HEK293 (cell line): Measurements from ENCODE around the gene EGR1.

ENCODE experiments used
- AEBP2 ChIP-seq: fragments of 450-650 bp; formaldehyde crosslinking; IDR thresholded peaks from 2 replicates; pipeline ENCODE4 v1.5.1; 2016; ENCODE audit warnings: missing biosample characterization, missing genetic modification characterization, borderline replicate concordance
- CTCF ChIP-seq: fragments of 450-650 bp; formaldehyde crosslinking; IDR thresholded peaks from 2 replicates; pipeline ENCODE4 v1.5.1; 2016; ENCODE audit warnings: missing biosample characterization, missing genetic modification characterization
- GFI1B ChIP-seq: fragments of 450-650 bp; formaldehyde crosslinking; IDR thresholded peaks from 2 replicates; pipeline ENCODE4 v1.5.1; 2016; ENCODE audit warnings: missing biosample characterization, missing genetic modification characterization
- KLF16 ChIP-seq: fragments of 450-650 bp; formaldehyde crosslinking; IDR thresholded peaks from 2 replicates; pipeline ENCODE4 v1.5.1; 2017; ENCODE audit warnings: missing biosample characterization, missing genetic modification characterization
- MYNN ChIP-seq: fragments of 450-650 bp; formaldehyde crosslinking; IDR thresholded peaks from 2 replicates; pipeline ENCODE4 v1.5.1; 2016; ENCODE audit warnings: missing biosample characterization, missing genetic modification characterization, borderline replicate concordance
- OSR2 ChIP-seq: fragments of 450-650 bp; formaldehyde crosslinking; IDR thresholded peaks from 2 replicates; pipeline ENCODE4 v1.5.1; 2016; ENCODE audit warnings: missing biosample characterization, missing genetic modification characterization
- OVOL3 ChIP-seq: fragments of 450-650 bp; formaldehyde crosslinking; IDR thresholded peaks from 2 replicates; pipeline ENCODE4 v1.5.1; 2016; ENCODE audit warnings: missing biosample characterization, missing genetic modification characterization
- REST ChIP-seq: fragments of 450-650 bp; formaldehyde crosslinking; IDR thresholded peaks from 2 replicates; pipeline ENCODE4 v1.5.1; 2016; ENCODE audit warnings: missing biosample characterization, missing genetic modification characterization
- ZIC2 ChIP-seq: fragments of 450-650 bp; formaldehyde crosslinking; IDR thresholded peaks from 2 replicates; pipeline ENCODE4 v1.5.1; 2016; ENCODE audit warnings: missing biosample characterization, missing genetic modification characterization
- ZNF214 ChIP-seq: fragments of 450-650 bp; formaldehyde crosslinking; IDR thresholded peaks from 2 replicates; pipeline ENCODE4 v1.5.1; 2017; ENCODE audit warnings: missing biosample characterization, mild to moderate bottlenecking, missing genetic modification characterization, borderline replicate concordance
- ZNF221 ChIP-seq: fragments of 450-650 bp; formaldehyde crosslinking; IDR thresholded peaks from 2 replicates; pipeline ENCODE4 v1.5.1; 2017; ENCODE audit warnings: missing biosample characterization, missing genetic modification characterization, borderline replicate concordance
- ZNF292 ChIP-seq: fragments of 450-650 bp; formaldehyde crosslinking; IDR thresholded peaks from 2 replicates; pipeline ENCODE4 v1.5.1; 2016; ENCODE audit warnings: low read depth, missing biosample characterization, missing genetic modification characterization, borderline replicate concordance
- ZNF362 ChIP-seq: fragments of 450-650 bp; formaldehyde crosslinking; IDR thresholded peaks from 2 replicates; pipeline ENCODE4 v1.5.1; 2016; ENCODE audit warnings: missing biosample characterization, missing genetic modification characterization
- ZNF423 ChIP-seq: fragments of 450-650 bp; formaldehyde crosslinking; IDR thresholded peaks from 2 replicates; pipeline ENCODE4 v1.5.1; 2016; ENCODE audit warnings: missing biosample characterization, missing genetic modification characterization
- ZNF473 ChIP-seq: fragments of 450-650 bp; formaldehyde crosslinking; IDR thresholded peaks from 2 replicates; pipeline ENCODE4 v1.5.1; 2017; ENCODE audit warnings: missing biosample characterization, missing genetic modification characterization
- ZNF488 ChIP-seq: fragments of 450-650 bp; formaldehyde crosslinking; IDR thresholded peaks from 2 replicates; pipeline ENCODE4 v1.5.1; 2016; ENCODE audit warnings: missing biosample characterization, missing genetic modification characterization
- ZNF544 ChIP-seq: fragments of 450-650 bp; formaldehyde crosslinking; IDR thresholded peaks from 2 replicates; pipeline ENCODE4 v1.5.0; 2017; ENCODE audit warnings: missing biosample characterization, missing genetic modification characterization
- ZNF624 ChIP-seq: fragments of 450-650 bp; formaldehyde crosslinking; IDR thresholded peaks from 2 replicates; pipeline ENCODE4 v1.5.1; 2017; ENCODE audit warnings: missing biosample characterization, missing genetic modification characterization
- ZNF629 ChIP-seq: fragments of 450-650 bp; formaldehyde crosslinking; IDR thresholded peaks from 2 replicates; pipeline ENCODE4 v1.5.1; 2017; ENCODE audit warnings: missing biosample characterization, missing genetic modification characterization
- ZNF639 ChIP-seq: fragments of 450-650 bp; formaldehyde crosslinking; IDR thresholded peaks from 2 replicates; pipeline ENCODE4 v1.5.1; 2016; ENCODE audit warnings: missing biosample characterization, missing genetic modification characterization
- ZNF664 ChIP-seq: fragments of 450-650 bp; formaldehyde crosslinking; IDR thresholded peaks from 2 replicates; pipeline ENCODE4 v1.5.1; 2016; ENCODE audit warnings: missing biosample characterization, missing genetic modification characterization
- ZNF692 ChIP-seq: fragments of 450-650 bp; formaldehyde crosslinking; IDR thresholded peaks from 2 replicates; pipeline ENCODE4 v1.5.1; 2016; ENCODE audit warnings: missing biosample characterization, missing genetic modification characterization
- ZNF785 ChIP-seq: fragments of 450-650 bp; formaldehyde crosslinking; IDR thresholded peaks from 2 replicates; pipeline ENCODE4 v1.5.1; 2016; ENCODE audit warnings: missing biosample characterization, missing genetic modification characterization
- ZSCAN16 ChIP-seq: fragments of 450-650 bp; formaldehyde crosslinking; IDR thresholded peaks from 2 replicates; pipeline ENCODE4 v1.5.1; 2016; ENCODE audit warnings: missing biosample characterization, missing genetic modification characterization
- ZSCAN30 ChIP-seq: fragments of 450-650 bp; IDR thresholded peaks from 2 replicates; pipeline ENCODE4 v1.5.1; 2018; ENCODE audit warnings: missing biosample characterization, mild to moderate bottlenecking, missing genetic modification characterization, moderate library complexity
- ZSCAN5A ChIP-seq: fragments of 450-650 bp; formaldehyde crosslinking; IDR thresholded peaks from 2 replicates; pipeline ENCODE4 v1.5.1; 2016; ENCODE audit warnings: missing biosample characterization, missing genetic modification characterization

The EGR1 gene

GRCh38 chr5:138465261-138466124, at the start of gene EGR1 (continued):
- no peak for TF ChIP-seq ZSCAN16
- TF ChIP-seq ZNF629 (tag by site-specific recombination), result peak; percentile 75
- no peak for TF ChIP-seq ZNF544 (tag by site-specific recombination)
- no peak for TF ChIP-seq ZNF292 (tag by site-specific recombination)
- no peak for TF ChIP-seq ZNF214
- peak; percentile 86 for TF ChIP-seq REST (tag by site-specific recombination)
- no peak for TF ChIP-seq MYNN
- peak; percentile 10; the same call in 1 of the 2 replicates for TF ChIP-seq ZNF423 (tag by site-specific recombination)
- peak; percentile 81 for TF ChIP-seq OSR2 (tag by site-specific recombination)
- TF ChIP-seq CTCF (tag by site-specific recombination), result peak; percentile 52; the same call in 1 of the 2 replicates
- TF ChIP-seq KLF16 (tag by site-specific recombination), result no peak; the same call in 1 of the 2 replicates
- TF ChIP-seq OVOL3 (tag by site-specific recombination), result no peak; the same call in 1 of the 2 replicates
- no peak for TF ChIP-seq ZNF473 (tag by site-specific recombination)
- no peak for TF ChIP-seq ZSCAN30 (tag by site-specific recombination)
- TF ChIP-seq ZNF692 (tag by site-specific recombination), result no peak; the same call in 1 of the 2 replicates
- TF ChIP-seq ZNF624 (tag by site-specific recombination), result no peak
- no peak for TF ChIP-seq GFI1B (tag by site-specific recombination)
- no peak for TF ChIP-seq ZSCAN5A
- no peak for TF ChIP-seq ZNF785
- no peak for TF ChIP-seq ZNF639 (tag by site-specific recombination)
- no peak for TF ChIP-seq ZNF362 (tag by site-specific recombination)
- TF ChIP-seq ZNF488 (tag by site-specific recombination), result no peak
- TF ChIP-seq ZNF664, result no peak
- TF ChIP-seq ZIC2 (tag by site-specific recombination), result 0 out of 2 replicates have a peak, but pooled peaks have one; percentile 8
- TF ChIP-seq AEBP2 (tag by site-specific recombination), result no peak
- no peak for TF ChIP-seq ZNF221 (tag by site-specific recombination)
